Neural cell (in vitro differentiated cells): ENCODE data around the gene RAB3GAP2. TPM values are rescaled to one million over a fixed set of nuclear protein-coding genes. Genes with fewer than 3 reads are reported as not detected.
"Not testable (repeated sequence)": the region's sequence is repeated elsewhere in the genome, so short reads cannot be mapped to it uniquely, and the experiment has no call there.

Experiments used
- H2AFZ ChIP-seq: fragments of 200-600, 300-800 bp; sonication (generic), shearing (Covaris generic); 2 replicates; pipeline ENCODE4 v1.6.0; 2014; ENCODE audit warnings: low read depth, mild to moderate bottlenecking, antibody characterized with exemption, low read length, moderate library complexity
- H3F3A ChIP-seq: fragments of 200-600 bp; shearing (Covaris generic); 2 replicates; pipeline ENCODE4 v1.6.1; 2016; ENCODE audit warnings: mild to moderate bottlenecking, moderate library complexity, mixed read lengths, antibody characterized with exemption, low read length; ENCODE audit not compliant: insufficient read depth, poor library complexity, severe bottlenecking
- H3K27ac ChIP-seq: fragments of 200-600, 300-800 bp; sonication (generic), shearing (Covaris generic); 2 replicates; pipeline ENCODE4 v1.5.1; 2014; ENCODE audit warnings: mild to moderate bottlenecking, low read length, moderate library complexity
- H3K27me3 ChIP-seq: fragments of 300-800, 200-600 bp; sonication (generic), shearing (Covaris generic); 2 replicates; pipeline ENCODE4 v1.6.0; 2014; ENCODE audit warnings: mild to moderate bottlenecking, low read depth, low read length, moderate library complexity; ENCODE audit not compliant: insufficient read depth
- H3K36me3 ChIP-seq: fragments of 300-800, 200-600 bp; sonication (generic), shearing (Covaris generic); 2 replicates; pipeline ENCODE4 v1.5.1; 2014; ENCODE audit warnings: mild to moderate bottlenecking, antibody characterized with exemption, low read length, moderate library complexity; ENCODE audit not compliant: insufficient read depth
- H3K4me2 ChIP-seq: fragments of 300-800, 200-600 bp; sonication (generic), shearing (Covaris generic); 2 replicates; pipeline ENCODE4 v1.6.0; 2014; ENCODE audit warnings: mild to moderate bottlenecking, low read length
- H3K4me3 ChIP-seq: fragments of 300-800, 200-600 bp; sonication (generic), shearing (Covaris generic); 2 replicates; pipeline ENCODE4 v1.5.1; 2014; ENCODE audit warnings: mild to moderate bottlenecking, low read length, moderate library complexity
- H3K79me2 ChIP-seq: fragments of 200-600 bp; shearing (Covaris generic); replicated peaks from 2 replicates; pipeline ENCODE4 v1.6.0; 2014; ENCODE audit warnings: mild to moderate bottlenecking, low read length, moderate library complexity; ENCODE audit not compliant: insufficient read depth
- H3K9ac ChIP-seq: fragments of 300-800, 200-600 bp; sonication (generic), shearing (Covaris generic); 2 replicates; pipeline ENCODE4 v1.6.1; 2016; ENCODE audit warnings: mild to moderate bottlenecking, low read length, mixed read lengths
- H3K9me2 ChIP-seq: fragments of 200-600 bp; shearing (Covaris generic); 2 replicates; pipeline ENCODE4 v1.6.1; 2016; ENCODE audit warnings: mild to moderate bottlenecking, low read length, mixed read lengths; ENCODE audit not compliant: insufficient read depth
- H3K9me3 ChIP-seq: fragments of 200-600, 300-800 bp; sonication (generic), shearing (Covaris generic); 2 replicates; pipeline ENCODE4 v1.6.1; 2016; ENCODE audit warnings: mild to moderate bottlenecking, mixed run types, low read length, moderate library complexity, mixed read lengths
- H4K20me1 ChIP-seq: fragments of 200-600 bp; shearing (Covaris generic); 2 replicates; pipeline ENCODE4 v1.6.1; 2016; ENCODE audit warnings: mild to moderate bottlenecking, mixed run types; ENCODE audit not compliant: insufficient read depth
- EP300 ChIP-seq: fragments of 450-650 bp; conservative IDR thresholded peaks from 2 replicates; pipeline ENCODE4 v1.6.1; 2014; ENCODE audit warnings: antibody characterized with exemption, mild to moderate bottlenecking, moderate library complexity; ENCODE audit not compliant: poor library complexity, severe bottlenecking
- EZH2 ChIP-seq: fragments of 200-600, 300-800 bp; shearing (Covaris generic), sonication (generic); IDR thresholded peaks from 2 replicates; pipeline ENCODE4 v1.6.1; 2014; ENCODE audit warnings: antibody characterized with exemption, low read length, borderline replicate concordance, mild to moderate bottlenecking; ENCODE audit not compliant: insufficient read depth, poor library complexity, severe bottlenecking
- MXI1 ChIP-seq: fragments of 450-650 bp; conservative IDR thresholded peaks from 2 replicates; pipeline ENCODE4 v1.6.1; 2014; ENCODE audit warnings: antibody characterized with exemption, mild to moderate bottlenecking; ENCODE audit not compliant: poor library complexity, severe bottlenecking
- POLR2AphosphoS5 ChIP-seq: IDR thresholded peaks from 2 replicates; pipeline ENCODE4 v1.6.1; 2012
- RAD21 ChIP-seq: fragments of 450-650 bp; conservative IDR thresholded peaks from 2 replicates; pipeline ENCODE4 v1.6.1; 2014; ENCODE audit warnings: antibody characterized with exemption, mild to moderate bottlenecking, moderate library complexity
- SMC3 ChIP-seq: fragments of 450-650 bp; conservative IDR thresholded peaks from 2 replicates; pipeline ENCODE4 v1.6.1; 2014; ENCODE audit warnings: antibody characterized with exemption, mild to moderate bottlenecking, moderate library complexity; ENCODE audit not compliant: poor library complexity
- TAF1 ChIP-seq: IDR thresholded peaks from 2 replicates; pipeline ENCODE4 v1.6.1; 2012; ENCODE audit warnings: low read depth
- polyA plus RNA-seq: library from polyadenylated mRNA; depleted of rRNA; stranded (reverse); fragments of >200 nt; gene quantifications from 2 replicates; pipeline ENCODE4 v1.2.3, GENCODE V29; 2014
- TF ChIP-seq, protein P1 (sequence below): fragments of 450-650 bp; IDR thresholded peaks from 2 replicates; pipeline ENCODE4 v1.5.1; 2014; ENCODE audit warnings: antibody characterized with exemption, mild to moderate bottlenecking, moderate library complexity; ENCODE audit not compliant: poor library complexity, severe bottlenecking
- TF ChIP-seq, protein P2 (sequence below): IDR thresholded peaks from 2 replicates; pipeline ENCODE4 v1.6.1; 2012; ENCODE audit warnings: borderline replicate concordance

RAB3GAP2 gene
- polyA plus RNA-seq, 1 donor from 2014 or later = 39.9 TPM

DNA sequence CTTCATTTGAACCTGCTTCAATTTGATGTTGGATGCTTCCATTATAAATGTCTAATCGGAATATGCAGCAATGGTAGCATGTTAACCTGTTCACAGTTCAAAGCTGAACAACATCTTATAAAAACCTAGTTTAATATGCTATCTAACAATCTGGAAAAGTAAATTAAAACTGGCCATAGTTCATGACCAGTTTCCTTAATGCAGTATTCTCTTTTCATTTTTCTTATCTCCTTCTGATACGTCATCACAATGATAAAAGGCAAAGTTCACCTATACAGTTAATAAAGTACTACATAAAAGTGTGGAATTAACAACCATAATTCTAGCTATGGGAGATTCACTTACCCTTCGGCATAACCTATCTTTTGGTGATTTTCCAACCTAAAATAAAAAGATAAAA, 113.2 kb downstream of the RAB3GAP2 start:
- Histone ChIP-seq H3K27me3 (no peaks in the 10 kb centered on the region), H3K27ac (no peak overlapping the region), H3K9ac (no peak overlapping the region), H3K9me2 (no peaks in the 10 kb centered on the region), H3K4me3 (no peak overlapping the region), H3F3A (no peaks in the 10 kb centered on the region), H2AFZ (no peak overlapping the region), H3K4me2 (no peak overlapping the region), H3K79me2 (no peaks in the 10 kb centered on the region), H3K9me3 (no peaks in the 10 kb centered on the region), H3K36me3 (peaks cover 5% of the 10 kb centered on the region), H4K20me1 (no peaks in the 10 kb centered on the region)
- TF ChIP-seq EP300 (no peak), SMC3 (no peak), TAF1 (no peak)

DNA sequence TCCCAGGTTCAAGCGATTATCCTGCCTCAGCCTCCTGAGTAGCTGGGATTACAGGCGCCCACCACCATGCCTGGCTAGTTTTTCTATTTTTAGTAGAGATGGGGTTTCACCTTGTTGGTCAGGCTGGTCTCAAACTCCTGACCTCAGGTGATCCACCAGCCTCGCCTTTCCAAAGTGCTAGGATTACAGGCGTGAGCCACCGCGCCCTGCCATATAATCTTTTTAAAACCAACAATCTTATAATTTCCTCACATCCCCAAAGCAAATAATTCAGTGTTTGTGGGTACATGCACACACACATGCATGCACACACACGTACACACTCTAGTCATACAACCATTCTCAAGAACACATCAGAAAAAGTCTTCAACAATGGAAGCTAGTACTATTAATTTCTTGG, 113.7 kb downstream of the RAB3GAP2 start:
- H3K36me3 ChIP-seq, H3K9ac ChIP-seq, H3K9me2 ChIP-seq, H4K20me1 ChIP-seq, H3K9me3 ChIP-seq, H3K4me2 ChIP-seq, H3K4me3 ChIP-seq, H2AFZ ChIP-seq, H3K27me3 ChIP-seq, H3F3A ChIP-seq, H3K27ac ChIP-seq, H3K79me2 ChIP-seq: not testable (repeated sequence)

DNA sequence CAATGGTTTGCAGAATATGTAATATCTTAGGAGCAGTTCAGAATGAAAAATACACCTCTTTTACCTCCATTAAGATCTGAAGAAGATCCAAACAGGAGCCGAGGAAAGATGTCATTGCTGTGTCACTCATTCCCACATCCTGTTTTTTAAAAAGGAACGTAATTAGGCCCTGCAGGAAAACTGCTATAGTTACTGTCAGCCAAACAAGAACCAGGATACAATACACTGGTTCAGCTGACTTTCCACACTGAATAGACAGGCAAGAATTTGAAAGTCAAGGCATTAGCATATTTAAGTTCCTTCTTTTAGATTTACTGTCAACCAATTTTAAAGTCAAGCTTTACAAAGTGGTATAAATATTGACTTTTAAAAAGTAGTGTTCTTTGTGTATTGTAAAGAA, 114.5 kb downstream of the RAB3GAP2 start:
- H3K27me3 ChIP-seq = no peaks in the 10 kb centered on the region
- H3K36me3 ChIP-seq = peaks cover 8% of the 10 kb centered on the region
- H3F3A ChIP-seq = no peaks in the 10 kb centered on the region
- H3K9ac ChIP-seq = no peak overlapping the region
- no peak overlapping the region for H2AFZ ChIP-seq
- H4K20me1 ChIP-seq = no peaks in the 10 kb centered on the region
- no peaks in the 10 kb centered on the region for H3K79me2 ChIP-seq
- H3K4me2 ChIP-seq = no peak overlapping the region
- no peak for TF ChIP-seq MXI1
- TF ChIP-seq, protein P1, sequence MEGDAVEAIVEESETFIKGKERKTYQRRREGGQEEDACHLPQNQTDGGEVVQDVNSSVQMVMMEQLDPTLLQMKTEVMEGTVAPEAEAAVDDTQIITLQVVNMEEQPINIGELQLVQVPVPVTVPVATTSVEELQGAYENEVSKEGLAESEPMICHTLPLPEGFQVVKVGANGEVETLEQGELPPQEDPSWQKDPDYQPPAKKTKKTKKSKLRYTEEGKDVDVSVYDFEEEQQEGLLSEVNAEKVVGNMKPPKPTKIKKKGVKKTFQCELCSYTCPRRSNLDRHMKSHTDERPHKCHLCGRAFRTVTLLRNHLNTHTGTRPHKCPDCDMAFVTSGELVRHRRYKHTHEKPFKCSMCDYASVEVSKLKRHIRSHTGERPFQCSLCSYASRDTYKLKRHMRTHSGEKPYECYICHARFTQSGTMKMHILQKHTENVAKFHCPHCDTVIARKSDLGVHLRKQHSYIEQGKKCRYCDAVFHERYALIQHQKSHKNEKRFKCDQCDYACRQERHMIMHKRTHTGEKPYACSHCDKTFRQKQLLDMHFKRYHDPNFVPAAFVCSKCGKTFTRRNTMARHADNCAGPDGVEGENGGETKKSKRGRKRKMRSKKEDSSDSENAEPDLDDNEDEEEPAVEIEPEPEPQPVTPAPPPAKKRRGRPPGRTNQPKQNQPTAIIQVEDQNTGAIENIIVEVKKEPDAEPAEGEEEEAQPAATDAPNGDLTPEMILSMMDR = no peak
- TF ChIP-seq RAD21 = no peak
- no peak for TF ChIP-seq SMC3
- no peak for TF ChIP-seq EP300
- no peak for TF ChIP-seq TAF1
- no peak for TF ChIP-seq EZH2
- TF ChIP-seq, protein P2, sequence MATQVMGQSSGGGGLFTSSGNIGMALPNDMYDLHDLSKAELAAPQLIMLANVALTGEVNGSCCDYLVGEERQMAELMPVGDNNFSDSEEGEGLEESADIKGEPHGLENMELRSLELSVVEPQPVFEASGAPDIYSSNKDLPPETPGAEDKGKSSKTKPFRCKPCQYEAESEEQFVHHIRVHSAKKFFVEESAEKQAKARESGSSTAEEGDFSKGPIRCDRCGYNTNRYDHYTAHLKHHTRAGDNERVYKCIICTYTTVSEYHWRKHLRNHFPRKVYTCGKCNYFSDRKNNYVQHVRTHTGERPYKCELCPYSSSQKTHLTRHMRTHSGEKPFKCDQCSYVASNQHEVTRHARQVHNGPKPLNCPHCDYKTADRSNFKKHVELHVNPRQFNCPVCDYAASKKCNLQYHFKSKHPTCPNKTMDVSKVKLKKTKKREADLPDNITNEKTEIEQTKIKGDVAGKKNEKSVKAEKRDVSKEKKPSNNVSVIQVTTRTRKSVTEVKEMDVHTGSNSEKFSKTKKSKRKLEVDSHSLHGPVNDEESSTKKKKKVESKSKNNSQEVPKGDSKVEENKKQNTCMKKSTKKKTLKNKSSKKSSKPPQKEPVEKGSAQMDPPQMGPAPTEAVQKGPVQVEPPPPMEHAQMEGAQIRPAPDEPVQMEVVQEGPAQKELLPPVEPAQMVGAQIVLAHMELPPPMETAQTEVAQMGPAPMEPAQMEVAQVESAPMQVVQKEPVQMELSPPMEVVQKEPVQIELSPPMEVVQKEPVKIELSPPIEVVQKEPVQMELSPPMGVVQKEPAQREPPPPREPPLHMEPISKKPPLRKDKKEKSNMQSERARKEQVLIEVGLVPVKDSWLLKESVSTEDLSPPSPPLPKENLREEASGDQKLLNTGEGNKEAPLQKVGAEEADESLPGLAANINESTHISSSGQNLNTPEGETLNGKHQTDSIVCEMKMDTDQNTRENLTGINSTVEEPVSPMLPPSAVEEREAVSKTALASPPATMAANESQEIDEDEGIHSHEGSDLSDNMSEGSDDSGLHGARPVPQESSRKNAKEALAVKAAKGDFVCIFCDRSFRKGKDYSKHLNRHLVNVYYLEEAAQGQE = peak; percentile 98
- TF ChIP-seq POLR2AphosphoS5 = peak; percentile 11
- peak overlapping the region; percentile 50 for H3K27ac ChIP-seq
- H3K4me3 ChIP-seq = peak overlapping the region; percentile 3
- H3K9me2 ChIP-seq = no peaks in the 10 kb centered on the region
- no peaks in the 10 kb centered on the region for H3K9me3 ChIP-seq
